MCF 10A (cell line): Measurements from ENCODE around the gene STAT4. TPM values are rescaled to one million over a fixed set of nuclear protein-coding genes. Genes with fewer than 3 reads are reported as not detected.
A peak's percentile ranks its signal among the peaks of the same experiment; 100 is the strongest.

ENCODE experiments used
- BruUV-seq: library from RNA; stranded (reverse); fragments of 400-500 nt; replicated peaks from 2 replicates; lab custom pipeline; 2021; lab: Mats Ljungman, UMichigan
- CTCF ChIA-PET: fragments of 300-600 bp; sonication (Branson Sonifier 250); formaldehyde crosslinking; extraction: SDS; loops from one replicate; lab custom pipeline; 2021; ENCODE audit warnings: antibody characterized with exemption, inconsistent platforms; lab: Yijun Ruan, JAX
- POLR2A ChIA-PET: fragments of 300-600, 350-650 bp; sonication (Branson Sonifier 250); formaldehyde crosslinking; extraction: SDS; loops from one replicate; lab custom pipeline; 2020; ENCODE audit warnings: antibody characterized with exemption, inconsistent platforms; lab: Yijun Ruan, JAX
- DNase-seq: peaks from one replicate; pipeline ENCODE4 v3.0.0-alpha.2; 2018; ENCODE audit not compliant: unreplicated experiment
- H3K27ac Mint-ChIP-seq: one replicate; pipeline ENCODE4 v1.8.0; 2022; ENCODE audit warnings: mild to moderate bottlenecking, low read depth, mixed read lengths; ENCODE audit not compliant: unreplicated experiment
- H3K27me3 Mint-ChIP-seq: one replicate; pipeline ENCODE4 v1.8.0; 2022; ENCODE audit warnings: mixed read lengths; ENCODE audit not compliant: insufficient read depth, unreplicated experiment
- H3K36me3 Mint-ChIP-seq: one replicate; pipeline ENCODE4 v1.8.0; 2022; ENCODE audit warnings: mild to moderate bottlenecking, moderate library complexity, mixed read lengths; ENCODE audit not compliant: insufficient read depth, unreplicated experiment
- H3K4me1 Mint-ChIP-seq: one replicate; pipeline ENCODE4 v1.8.0; 2022; ENCODE audit warnings: mixed read lengths; ENCODE audit not compliant: insufficient read depth, unreplicated experiment
- H3K4me3 Mint-ChIP-seq: one replicate; pipeline ENCODE4 v1.8.0; 2022; ENCODE audit warnings: mild to moderate bottlenecking, moderate library complexity, mixed read lengths; ENCODE audit not compliant: unreplicated experiment
- H3K9me3 Mint-ChIP-seq: one replicate; pipeline ENCODE4 v1.8.0; 2022; ENCODE audit warnings: mixed read lengths; ENCODE audit not compliant: unreplicated experiment
- intact Hi-C: fragments of 100-400 bp; cut with micrococcal nuclease; formaldehyde crosslinking; loops from 2 replicates; pipeline ENCODE4 v1.14.1; 2022
- total RNA-seq: library from RNA; stranded (reverse); gene quantifications from 2 replicates; pipeline ENCODE4 v1.2.3, GENCODE V29; 2022
- TF ChIP-seq, protein P1 (sequence below): fragments of 200-600 bp; IDR thresholded peaks from one replicate; pipeline ENCODE4 v1.8.0; 2022; ENCODE audit warnings: antibody characterized with exemption, mild to moderate bottlenecking; ENCODE audit not compliant: unreplicated experiment

STAT4 gene
- total RNA-seq, 1 experiment from 2014 or later = 1.4 TPM

- ChIA-PET POLR2A (interaction anchor here (0.6 to 10.2 kb wide), 13 partner anchors 8 to 355 kb away, joined by 3 to 144 read pairs (median 5); partner anchors contain the start of gene MYO1B), CTCF (interaction anchor here (0.6 to 11.4 kb wide), 27 partner anchors 11 to 388 kb away, joined by 3 to 222 read pairs (median 6); partner anchors contain the start of gene STAT4)
- peak; percentile 84 for DNase-seq
- TF ChIP-seq, protein P1, sequence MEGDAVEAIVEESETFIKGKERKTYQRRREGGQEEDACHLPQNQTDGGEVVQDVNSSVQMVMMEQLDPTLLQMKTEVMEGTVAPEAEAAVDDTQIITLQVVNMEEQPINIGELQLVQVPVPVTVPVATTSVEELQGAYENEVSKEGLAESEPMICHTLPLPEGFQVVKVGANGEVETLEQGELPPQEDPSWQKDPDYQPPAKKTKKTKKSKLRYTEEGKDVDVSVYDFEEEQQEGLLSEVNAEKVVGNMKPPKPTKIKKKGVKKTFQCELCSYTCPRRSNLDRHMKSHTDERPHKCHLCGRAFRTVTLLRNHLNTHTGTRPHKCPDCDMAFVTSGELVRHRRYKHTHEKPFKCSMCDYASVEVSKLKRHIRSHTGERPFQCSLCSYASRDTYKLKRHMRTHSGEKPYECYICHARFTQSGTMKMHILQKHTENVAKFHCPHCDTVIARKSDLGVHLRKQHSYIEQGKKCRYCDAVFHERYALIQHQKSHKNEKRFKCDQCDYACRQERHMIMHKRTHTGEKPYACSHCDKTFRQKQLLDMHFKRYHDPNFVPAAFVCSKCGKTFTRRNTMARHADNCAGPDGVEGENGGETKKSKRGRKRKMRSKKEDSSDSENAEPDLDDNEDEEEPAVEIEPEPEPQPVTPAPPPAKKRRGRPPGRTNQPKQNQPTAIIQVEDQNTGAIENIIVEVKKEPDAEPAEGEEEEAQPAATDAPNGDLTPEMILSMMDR = no peak
- peak overlapping the region; percentile 88 for H3K27ac Mint-ChIP-seq
- BruUV-seq = no TSS peak
- no peaks in the 10 kb centered on the region for H3K36me3 Mint-ChIP-seq
- no peaks in the 10 kb centered on the region for H3K27me3 Mint-ChIP-seq
- peaks cover 43% of the 10 kb centered on the region for H3K4me1 Mint-ChIP-seq
- no peaks in the 10 kb centered on the region for H3K9me3 Mint-ChIP-seq
- intact Hi-C loops = no loop called here
- no peak overlapping the region for H3K4me3 Mint-ChIP-seq
Measured at GRCh38 chr2:191166111-191166755, 15.4 kb upstream of the STAT4 start.

GRCh38 chr2:191165176-191165643 lies 14.4 kb upstream of the STAT4 start:
- intact Hi-C loops = loop anchor here (1.0 kb wide), 5 partner anchors 52 to 356 kb away; no protein-coding TSS in a partner anchor
- no peaks in the 10 kb centered on the region for H3K27me3 Mint-ChIP-seq
- DNase-seq = peak; percentile 71
- TF ChIP-seq, protein P1 = peak; percentile 51
- no peaks in the 10 kb centered on the region for H3K36me3 Mint-ChIP-seq
- no TSS peak for BruUV-seq
- CTCF ChIA-PET = interaction anchor here (0.6 to 11.4 kb wide), 31 partner anchors 10 to 562 kb away, joined by 3 to 222 read pairs (median 6); partner anchors contain the start of gene STAT4
- H3K27ac Mint-ChIP-seq = no peak overlapping the region
- peaks cover 36% of the 10 kb centered on the region for H3K4me1 Mint-ChIP-seq
- POLR2A ChIA-PET = interaction anchor here (0.6 to 2.2 kb wide), 9 partner anchors 13 to 592 kb away, joined by 3 to 14 read pairs (median 4); no protein-coding TSS in a partner anchor
- no peak overlapping the region for H3K4me3 Mint-ChIP-seq
- H3K9me3 Mint-ChIP-seq = no peaks in the 10 kb centered on the region

- Mint-ChIP-seq H3K27me3 (no peaks in the 10 kb centered on the region), H3K36me3 (no peaks in the 10 kb centered on the region), H3K4me1 (no peaks in the 10 kb centered on the region), H3K9me3 (no peaks in the 10 kb centered on the region), H3K27ac (no peak overlapping the region), H3K4me3 (no peak overlapping the region)
- ChIA-PET CTCF (interaction anchor here (0.7 to 14.4 kb wide), 4 partner anchors 107 to 380 kb away, joined by 3 to 604 read pairs (median 160); no protein-coding TSS in a partner anchor), POLR2A (interaction anchor here (0.6 to 1.7 kb wide), 3 partner anchors 8 to 108 kb away, joined by 3 to 8 read pairs (median 3); no protein-coding TSS in a partner anchor)
- no TSS peak for BruUV-seq
- intact Hi-C loops = no loop called here
- TF ChIP-seq, protein P1 = no peak
- no peak for DNase-seq
Measured at GRCh38 chr2:191158747-191159146, 8.0 kb upstream of the STAT4 start.

GRCh38 chr2:191158193-191158592 lies 7.4 kb upstream of the STAT4 start:
- ChIA-PET CTCF (interaction anchor here (0.7 to 14.4 kb wide), 6 partner anchors 100 to 380 kb away, joined by 3 to 604 read pairs (median 64); no protein-coding TSS in a partner anchor), POLR2A (interaction anchor here (0.6 to 1.7 kb wide), 5 partner anchors 9 to 408 kb away, joined by 3 to 8 read pairs (median 3); no protein-coding TSS in a partner anchor)
- TF ChIP-seq, protein P1 = no peak
- intact Hi-C loops = no loop called here
- Mint-ChIP-seq H3K27me3 (no peaks in the 10 kb centered on the region), H3K9me3 (no peaks in the 10 kb centered on the region), H3K4me3 (no peak overlapping the region), H3K4me1 (no peaks in the 10 kb centered on the region), H3K36me3 (no peaks in the 10 kb centered on the region), H3K27ac (no peak overlapping the region)
- no TSS peak for BruUV-seq
- no peak for DNase-seq
